ENCODE measurements around the gene FGF22. TPM values are rescaled to one million over a fixed set of nuclear protein-coding genes. Genes with fewer than 3 reads are reported as not detected.

FGF22 gene
- polyA plus RNA-seq, 2 of the 4 experiments (the other 2 are of a cell fraction): 0.13 to 1.0 TPM

GRCh38 chr19:688992-689391, 49.3 kb downstream of the FGF22 start:
- no peak for TF ChIP-seq CEBPB (IDR thresholded peaks at IDR 0.05)
- TF ChIP-seq POLR2AphosphoS2 (conservative IDR thresholded peaks at IDR 0.05; ENCODE audit: low read length): no peak
- TF ChIP-seq BHLHE40 (IDR thresholded peaks at IDR 0.05; ENCODE audit: low read depth, low read length): no peak
- TF ChIP-seq ZFP36 (IDR thresholded peaks at IDR 0.05; ENCODE audit: borderline replicate concordance, partially characterized antibody): no peak
- Histone ChIP-seq H3K27ac (peak overlapping the region in 1 of 2 experiments; percentile 72; a peak in 1 of 6 replicates), H3K4me1 (peaks cover 10% of the 10 kb centered on the region; the same call in 2 of the 3 replicates), H3K9me3 (no peaks in the 10 kb centered on the region), H3K4me3 (no peak overlapping the region), H3K4me2 (no peak overlapping the region)
- CTCF ChIA-PET: no interaction called here
- POLR2A ChIA-PET: no interaction called here
- WGBS (ENCODE audit: missing lambda C conversion rate): 79% methylated on average over 12 of the region's 17 CpGs
- ATAC-seq (no peak), DNase-seq (ENCODE audit: low read depth in 1 of 2, low spot score in 1 of 2) (no peak), FAIRE-seq (no peak)

- 74% methylated on average over 18 of the region's 18 CpGs for WGBS (ENCODE audit: missing lambda C conversion rate)
- H3K4me3 ChIP-seq: no peak overlapping the region
- H3K4me2 ChIP-seq: no peak overlapping the region
- no peaks in the 10 kb centered on the region for H3K9me3 ChIP-seq
- CTCF ChIA-PET: interaction anchor here (1.2 kb wide), 1 partner anchor 44 kb away, joined by 4 read pairs; no protein-coding TSS in a partner anchor
- no peak for ATAC-seq
- H3K27ac ChIP-seq: no peak overlapping the region
- peaks cover 10% of the 10 kb centered on the region; the same call in 2 of the 3 replicates for H3K4me1 ChIP-seq
- FAIRE-seq: no peak
- POLR2A ChIA-PET: no interaction called here
- TF ChIP-seq CEBPB (IDR thresholded peaks at IDR 0.05): no peak
- TF ChIP-seq RAD21 (conservative IDR thresholded peaks at IDR 0.05 in 1 of 2, IDR thresholded peaks at IDR 0.05 in 1 of 2): no peak
- no peak for TF ChIP-seq SMC3 (IDR thresholded peaks at IDR 0.05)
- TF ChIP-seq ZFP36 (IDR thresholded peaks at IDR 0.05; ENCODE audit: borderline replicate concordance, partially characterized antibody): no peak
- no peak for TF ChIP-seq PBX3 (IDR thresholded peaks at IDR 0.05)
- TF ChIP-seq CTCF (IDR thresholded peaks at IDR 0.05): no peak
- TF ChIP-seq EHF (CRISPR knock-in tag; IDR thresholded peaks at IDR 0.05): no peak
- TF ChIP-seq FOSL2 (IDR thresholded peaks at IDR 0.05): no peak
- no peak for TF ChIP-seq FOSL2 (CRISPR knock-in tag; IDR thresholded peaks at IDR 0.05)
- no peak for TF ChIP-seq POLR2A (IDR thresholded peaks at IDR 0.05; ENCODE audit: low read length)
- TF ChIP-seq CHD4 (IDR thresholded peaks at IDR 0.05; ENCODE audit: borderline replicate concordance): no peak
- no peak for TF ChIP-seq ESRRA (IDR thresholded peaks at IDR 0.05; ENCODE audit: borderline replicate concordance, low read length)
- no peak for TF ChIP-seq HMGXB4 (CRISPR knock-in tag; IDR thresholded peaks at IDR 0.05; ENCODE audit: borderline replicate concordance)
- no peak for TF ChIP-seq KDM5A (IDR thresholded peaks at IDR 0.05)
- no peak for TF ChIP-seq MYC (IDR thresholded peaks at IDR 0.05; ENCODE audit: borderline replicate concordance, low read length)
- TF ChIP-seq MAX (IDR thresholded peaks at IDR 0.05): no peak
- no peak for DNase-seq (ENCODE audit: low read depth in 1 of 2, low spot score in 1 of 2)
Observed at GRCh38 chr19:690203-690602, 50.5 kb downstream of the FGF22 start.

Other genes with a start within 250 kb of the FGF22 start
- 0.13 and 0.21 TPM in 2 replicates for gene C2CD4C, start 230.7 kb upstream of the FGF22 start, polyA plus RNA-seq (2011; rRNA removed)
- 0.41 to 0.71 TPM (median 0.57 TPM) in 3 replicates for gene C2CD4C, start 230.7 kb upstream of the FGF22 start, polyA plus RNA-seq (2017; fragmentation: RNase III; extraction: RNeasy Plus Mini Kit Qiagen cat#74134 plus additional on column Dnase treatment)
- 0.36 and 0.87 TPM in 2 replicates for gene SHC2, start 178.8 kb upstream of the FGF22 start, polyA plus RNA-seq (2011; rRNA removed)
- gene SHC2, start 178.8 kb upstream of the FGF22 start, polyA plus RNA-seq (2017; fragmentation: RNase III; extraction: RNeasy Plus Mini Kit Qiagen cat#74134 plus additional on column Dnase treatment): 0.21 to 0.66 TPM (median 0.58 TPM) in 3 replicates
- gene MADCAM1, start 143.4 kb upstream of the FGF22 start, polyA plus RNA-seq (2011; rRNA removed): 0.06 and 0.09 TPM in 2 replicates
- 0.25 to 0.41 TPM (median 0.34 TPM) in 3 replicates for gene MADCAM1, start 143.4 kb upstream of the FGF22 start, polyA plus RNA-seq (2017; fragmentation: RNase III; extraction: RNeasy Plus Mini Kit Qiagen cat#74134 plus additional on column Dnase treatment)
- gene TPGS1, start 132.4 kb upstream of the FGF22 start, polyA plus RNA-seq (2011; rRNA removed): 2.3 and 2.7 TPM in 2 replicates
- gene TPGS1, start 132.4 kb upstream of the FGF22 start, polyA plus RNA-seq (2017; fragmentation: RNase III; extraction: RNeasy Plus Mini Kit Qiagen cat#74134 plus additional on column Dnase treatment): 12.5 to 13.8 TPM (median 13.1 TPM) in 3 replicates
- 36.9 and 37.4 TPM in 2 replicates for gene CDC34, start 108.1 kb upstream of the FGF22 start, polyA plus RNA-seq (2011; rRNA removed)
- gene CDC34, start 108.1 kb upstream of the FGF22 start, polyA plus RNA-seq (2017; fragmentation: RNase III; extraction: RNeasy Plus Mini Kit Qiagen cat#74134 plus additional on column Dnase treatment): 56.3 to 62.6 TPM (median 57.6 TPM) in 3 replicates
- not detected in 2 replicates for gene GZMM, start 95.8 kb upstream of the FGF22 start, polyA plus RNA-seq (2011; rRNA removed)
- 0.11 TPM in 1 of 3 replicates, not detected in the others for gene GZMM, start 95.8 kb upstream of the FGF22 start, polyA plus RNA-seq (2017; fragmentation: RNase III; extraction: RNeasy Plus Mini Kit Qiagen cat#74134 plus additional on column Dnase treatment)
- gene BSG, start 67.3 kb upstream of the FGF22 start, polyA plus RNA-seq (2011; rRNA removed): 237 and 285 TPM in 2 replicates
- gene BSG, start 67.3 kb upstream of the FGF22 start, polyA plus RNA-seq (2017; fragmentation: RNase III; extraction: RNeasy Plus Mini Kit Qiagen cat#74134 plus additional on column Dnase treatment): 528 to 583 TPM (median 579 TPM) in 3 replicates
- gene HCN2, start 50.0 kb upstream of the FGF22 start, polyA plus RNA-seq (2011; rRNA removed): 2.7 and 7.1 TPM in 2 replicates
- 23.2 to 24.8 TPM (median 24.7 TPM) in 3 replicates for gene HCN2, start 50.0 kb upstream of the FGF22 start, polyA plus RNA-seq (2017; fragmentation: RNase III; extraction: RNeasy Plus Mini Kit Qiagen cat#74134 plus additional on column Dnase treatment)
- 41.9 and 59.8 TPM in 2 replicates for gene POLRMT, start 6.3 kb upstream of the FGF22 start, polyA plus RNA-seq (2011; rRNA removed)
- gene POLRMT, start 6.3 kb upstream of the FGF22 start, polyA plus RNA-seq (2017; fragmentation: RNase III; extraction: RNeasy Plus Mini Kit Qiagen cat#74134 plus additional on column Dnase treatment): 65.0 to 68.8 TPM (median 66.5 TPM) in 3 replicates
- 3.1 and 4.9 TPM in 2 replicates for gene RNF126, start 23.3 kb downstream of the FGF22 start, polyA plus RNA-seq (2011; rRNA removed)
- gene RNF126, start 23.3 kb downstream of the FGF22 start, polyA plus RNA-seq (2017; fragmentation: RNase III; extraction: RNeasy Plus Mini Kit Qiagen cat#74134 plus additional on column Dnase treatment): 35.0 to 36.3 TPM (median 35.4 TPM) in 3 replicates
- 45.5 and 58.1 TPM in 2 replicates for gene FSTL3, start 36.5 kb downstream of the FGF22 start, polyA plus RNA-seq (2011; rRNA removed)
- gene FSTL3, start 36.5 kb downstream of the FGF22 start, polyA plus RNA-seq (2017; fragmentation: RNase III; extraction: RNeasy Plus Mini Kit Qiagen cat#74134 plus additional on column Dnase treatment): 110 to 131 TPM (median 118 TPM) in 3 replicates
- 0.10 TPM in 1 of 2 replicates, not detected in the other for gene PRSS57, start 55.6 kb downstream of the FGF22 start, polyA plus RNA-seq (2011; rRNA removed)
- not detected in 3 replicates for gene PRSS57, start 55.6 kb downstream of the FGF22 start, polyA plus RNA-seq (2017; fragmentation: RNase III; extraction: RNeasy Plus Mini Kit Qiagen cat#74134 plus additional on column Dnase treatment)
- gene PALM, start 69.1 kb downstream of the FGF22 start, polyA plus RNA-seq (2011; rRNA removed): 2.0 and 3.0 TPM in 2 replicates
- gene PALM, start 69.1 kb downstream of the FGF22 start, polyA plus RNA-seq (2017; fragmentation: RNase III; extraction: RNeasy Plus Mini Kit Qiagen cat#74134 plus additional on column Dnase treatment): 11.4 to 17.5 TPM (median 15.7 TPM) in 3 replicates
- 38.3 and 46.5 TPM in 2 replicates for gene MISP, start 111.2 kb downstream of the FGF22 start, polyA plus RNA-seq (2011; rRNA removed)
- 56.9 to 62.7 TPM (median 61.4 TPM) in 3 replicates for gene MISP, start 111.2 kb downstream of the FGF22 start, polyA plus RNA-seq (2017; fragmentation: RNase III; extraction: RNeasy Plus Mini Kit Qiagen cat#74134 plus additional on column Dnase treatment)
- 144 and 207 TPM in 2 replicates for gene PTBP1, start 157.6 kb downstream of the FGF22 start, polyA plus RNA-seq (2011; rRNA removed)
- 264 to 299 TPM (median 285 TPM) in 3 replicates for gene PTBP1, start 157.6 kb downstream of the FGF22 start, polyA plus RNA-seq (2017; fragmentation: RNase III; extraction: RNeasy Plus Mini Kit Qiagen cat#74134 plus additional on column Dnase treatment)
- gene PLPPR3, start 182.1 kb downstream of the FGF22 start, polyA plus RNA-seq (2011; rRNA removed): 2.6 and 3.2 TPM in 2 replicates
- gene PLPPR3, start 182.1 kb downstream of the FGF22 start, polyA plus RNA-seq (2017; fragmentation: RNase III; extraction: RNeasy Plus Mini Kit Qiagen cat#74134 plus additional on column Dnase treatment): 3.5 to 4.2 TPM (median 3.7 TPM) in 3 replicates
- gene AZU1, start 188.0 kb downstream of the FGF22 start, polyA plus RNA-seq (2011; rRNA removed): 0.15 and 0.31 TPM in 2 replicates
- gene AZU1, start 188.0 kb downstream of the FGF22 start, polyA plus RNA-seq (2017; fragmentation: RNase III; extraction: RNeasy Plus Mini Kit Qiagen cat#74134 plus additional on column Dnase treatment): 0.26 to 0.55 TPM (median 0.32 TPM) in 3 replicates
- gene PRTN3, start 201.1 kb downstream of the FGF22 start, polyA plus RNA-seq (2011; rRNA removed): 0.21 and 0.36 TPM in 2 replicates
- gene PRTN3, start 201.1 kb downstream of the FGF22 start, polyA plus RNA-seq (2017; fragmentation: RNase III; extraction: RNeasy Plus Mini Kit Qiagen cat#74134 plus additional on column Dnase treatment): 0.18 to 0.39 TPM (median 0.24 TPM) in 3 replicates
- gene ELANE, start 212.4 kb downstream of the FGF22 start, polyA plus RNA-seq (2011; rRNA removed): 0.15 and 0.35 TPM in 2 replicates
- 0.14 to 0.15 TPM (median 0.15 TPM) in 3 replicates for gene ELANE, start 212.4 kb downstream of the FGF22 start, polyA plus RNA-seq (2017; fragmentation: RNase III; extraction: RNeasy Plus Mini Kit Qiagen cat#74134 plus additional on column Dnase treatment)
- 7.6 TPM in 2 replicates for gene CFD, start 219.8 kb downstream of the FGF22 start, polyA plus RNA-seq (2011; rRNA removed)
- gene CFD, start 219.8 kb downstream of the FGF22 start, polyA plus RNA-seq (2017; fragmentation: RNase III; extraction: RNeasy Plus Mini Kit Qiagen cat#74134 plus additional on column Dnase treatment): 13.8 to 14.8 TPM (median 14.3 TPM) in 3 replicates